SIG-M5 (cell line): ENCODE data around the gene RORB.

Source experiments
- DNase-seq: peaks from one replicate; lab custom pipeline; 2025; lab: John Stamatoyannopoulos, UW

Gene RORB

GRCh38 chr9:74719306-74719705 is 222.2 kb downstream of the RORB start:
- no peak for DNase-seq

GRCh38 chr9:74721696-74722660 is 224.8 kb downstream of the RORB start:
- DNase-seq: no peak

GRCh38 chr9:74724317-74724716 is 227.2 kb downstream of the RORB start:
- DNase-seq: no peak

- DNase-seq: no peak
Observed at GRCh38 chr9:74726581-74726980, 229.4 kb downstream of the RORB start.

GRCh38 chr9:74728176-74728575 is 231.0 kb downstream of the RORB start:
- DNase-seq: no peak

GRCh38 chr9:74729136-74729695 is 232.1 kb downstream of the RORB start:
- no peak for DNase-seq

GRCh38 chr9:74735761-74736160 is 238.6 kb downstream of the RORB start:
- DNase-seq: no peak

GRCh38 chr9:74736646-74737045 is 239.5 kb downstream of the RORB start:
- DNase-seq: no peak

GRCh38 chr9:74742191-74742790 is 245.2 kb downstream of the RORB start:
- no peak for DNase-seq
